Measurements from ENCODE around the gene DENND1A. TPM values are rescaled to one million over a fixed set of nuclear protein-coding genes. Genes with fewer than 3 reads are reported as not detected.

The DENND1A gene
- total RNA-seq, 1 experiment from 2014 or later: 50.1 TPM

DNA sequence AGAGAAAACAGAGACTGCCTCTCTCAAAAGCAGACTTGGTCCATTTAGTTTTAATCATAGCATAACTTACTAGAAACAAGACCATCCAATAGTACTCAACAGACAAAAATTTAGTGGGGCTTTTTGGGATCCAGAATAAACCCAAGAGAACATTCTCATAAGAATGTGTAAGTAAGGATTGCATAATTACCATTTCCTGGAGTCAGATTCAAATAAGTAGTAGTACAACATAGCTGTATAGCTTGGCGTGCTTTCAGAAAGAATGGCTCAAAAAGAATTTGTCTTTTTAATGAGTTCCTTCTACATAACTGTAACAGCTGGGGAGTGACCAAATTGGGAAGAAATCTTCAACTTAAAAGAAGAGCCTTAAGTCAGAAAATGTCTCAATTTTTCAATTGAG, 145.4 kb downstream of the DENND1A start:
- H3K9me2 ChIP-seq (replicated peaks; ENCODE audit: insufficient read depth, low read length): no peaks in the 10 kb centered on the region
- H3K4me1 ChIP-seq (ENCODE audit: low read length): no peaks in the 10 kb centered on the region
- no peak overlapping the region for H3K4me2 ChIP-seq (ENCODE audit: low read depth, low read length, poor library complexity, severe bottlenecking)
- no peak for DNase-seq
- H3K4me3 ChIP-seq (ENCODE audit: low read length): no peak overlapping the region
- H3K9ac ChIP-seq (ENCODE audit: low read length): no peak overlapping the region
- H2AFZ ChIP-seq (ENCODE audit: low read length): no peak overlapping the region
- no peaks in the 10 kb centered on the region for H3K79me2 ChIP-seq (ENCODE audit: low read length)
- H3K36me3 ChIP-seq (ENCODE audit: insufficient read depth, low read length): no peaks in the 10 kb centered on the region
- no peaks in the 10 kb centered on the region for H3K27me3 ChIP-seq (ENCODE audit: low read length)
- peaks cover 35% of the 10 kb centered on the region for H4K20me1 ChIP-seq (ENCODE audit: insufficient read depth, low read depth, low read length)
- H3K9me3 ChIP-seq (ENCODE audit: low read length): no peaks in the 10 kb centered on the region
- no peak overlapping the region for H3K27ac ChIP-seq (ENCODE audit: low read length)

DNA sequence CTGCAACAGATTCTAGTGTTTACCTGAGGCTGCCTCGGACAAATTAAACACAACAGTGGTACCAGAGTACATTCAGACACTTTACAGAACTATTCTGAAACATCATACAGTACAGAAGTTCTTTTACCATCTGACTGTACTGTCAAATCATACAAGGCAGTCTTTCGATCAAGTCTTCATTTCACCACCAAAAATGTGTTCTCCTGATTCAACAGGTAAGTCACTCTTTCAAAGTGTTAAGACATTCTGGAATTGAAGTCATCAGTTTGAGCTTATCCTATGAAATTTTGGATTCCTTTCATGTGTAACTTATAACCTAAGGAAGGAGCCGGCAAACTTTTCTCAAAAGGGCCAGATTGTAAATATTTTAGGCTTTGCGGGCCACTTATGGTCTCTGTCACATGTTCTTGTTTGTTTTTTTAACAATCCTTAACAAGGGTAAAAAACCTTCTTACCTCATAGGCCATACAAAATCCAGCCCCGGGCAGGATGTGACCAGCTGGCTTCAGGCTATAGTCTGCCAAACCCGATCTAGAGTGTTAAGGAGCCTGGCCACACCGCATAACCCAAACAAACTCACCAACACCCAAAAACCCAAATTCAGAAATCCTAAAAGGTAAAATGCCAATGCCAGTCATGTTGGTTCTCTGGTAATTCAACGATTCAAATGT, 151.6 kb downstream of the DENND1A start:
- Histone ChIP-seq H3K9ac (ENCODE audit: low read length) (no peak overlapping the region), H2AFZ (ENCODE audit: low read length) (no peak overlapping the region), H3K9me2 (replicated peaks; ENCODE audit: insufficient read depth, low read length) (no peaks in the 10 kb centered on the region), H3K27me3 (ENCODE audit: low read length) (no peaks in the 10 kb centered on the region), H3K4me2 (ENCODE audit: low read depth, low read length, poor library complexity, severe bottlenecking) (no peak overlapping the region), H3K4me3 (ENCODE audit: low read length) (no peak overlapping the region), H3K27ac (ENCODE audit: low read length) (no peak overlapping the region), H3K4me1 (ENCODE audit: low read length) (peaks cover 16% of the 10 kb centered on the region), H4K20me1 (ENCODE audit: insufficient read depth, low read depth, low read length) (peaks cover 40% of the 10 kb centered on the region), H3K9me3 (ENCODE audit: low read length) (no peaks in the 10 kb centered on the region), H3K36me3 (ENCODE audit: insufficient read depth, low read length) (no peaks in the 10 kb centered on the region), H3K79me2 (ENCODE audit: low read length) (no peaks in the 10 kb centered on the region)
- DNase-seq: no peak

- H3K4me2 ChIP-seq (ENCODE audit: low read depth, low read length, poor library complexity, severe bottlenecking): no peak overlapping the region
- peaks cover 51% of the 10 kb centered on the region for H4K20me1 ChIP-seq (ENCODE audit: insufficient read depth, low read depth, low read length)
- H3K27me3 ChIP-seq (ENCODE audit: low read length): no peaks in the 10 kb centered on the region
- no peaks in the 10 kb centered on the region for H3K9me3 ChIP-seq (ENCODE audit: low read length)
- H3K27ac ChIP-seq (ENCODE audit: low read length): no peak overlapping the region
- peaks cover 16% of the 10 kb centered on the region for H3K4me1 ChIP-seq (ENCODE audit: low read length)
- no peaks in the 10 kb centered on the region for H3K36me3 ChIP-seq (ENCODE audit: insufficient read depth, low read length)
- peak; percentile 10 for DNase-seq
- no peaks in the 10 kb centered on the region for H3K79me2 ChIP-seq (ENCODE audit: low read length)
- no peaks in the 10 kb centered on the region for H3K9me2 ChIP-seq (replicated peaks; ENCODE audit: insufficient read depth, low read length)
- no peak overlapping the region for H2AFZ ChIP-seq (ENCODE audit: low read length)
- no peak overlapping the region for H3K9ac ChIP-seq (ENCODE audit: low read length)
- no peak overlapping the region for H3K4me3 ChIP-seq (ENCODE audit: low read length)
Observed at GRCh38 chr9:123776708-123777537, 153.0 kb downstream of the DENND1A start.

DNA sequence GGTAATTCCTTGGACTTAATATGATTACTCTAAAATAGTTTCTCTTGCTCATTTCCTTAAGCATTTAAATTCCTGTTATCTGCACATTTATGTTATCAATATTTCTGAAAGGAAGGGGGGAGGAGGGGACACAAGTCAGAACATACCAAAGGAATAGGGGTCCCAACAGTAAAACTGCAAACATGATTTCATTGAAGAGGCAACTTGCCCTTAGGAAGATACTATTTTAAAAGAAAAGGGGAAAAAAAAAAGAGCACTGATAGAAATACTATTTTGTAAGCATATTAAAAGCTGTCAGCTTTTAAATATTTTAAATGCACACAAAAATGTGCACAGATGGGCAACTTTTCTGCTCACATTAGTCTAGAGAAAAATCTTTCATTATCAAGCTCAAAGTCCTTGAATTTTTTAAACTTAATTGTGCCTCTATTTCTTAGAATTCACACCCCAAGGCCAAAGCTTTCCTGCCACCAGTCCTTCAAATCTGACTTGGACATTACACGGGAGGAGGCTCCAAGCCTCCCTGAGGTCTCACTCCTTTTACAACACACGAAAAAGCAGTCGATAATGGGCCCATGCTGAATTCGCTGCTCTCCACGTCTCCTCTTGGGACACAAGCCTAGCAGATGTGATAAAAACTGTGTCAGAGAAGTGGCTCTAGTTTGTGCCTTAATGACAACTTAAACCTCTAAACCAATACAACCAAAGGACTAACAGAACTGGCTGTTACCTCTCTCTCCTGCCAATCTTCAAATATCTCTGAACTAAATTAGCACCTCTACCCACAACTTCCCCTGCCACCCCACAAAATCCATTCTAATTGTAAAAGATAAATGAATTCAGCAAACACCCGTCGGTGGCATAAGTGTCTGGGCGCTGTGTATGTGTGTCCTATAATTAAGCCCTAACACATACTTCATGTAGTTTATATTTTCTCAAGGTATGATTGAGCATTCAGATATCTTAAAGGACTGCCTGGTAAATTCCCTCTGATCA, 154.3 kb downstream of the DENND1A start:
- Histone ChIP-seq H3K4me2 (ENCODE audit: low read depth, low read length, poor library complexity, severe bottlenecking) (no peak overlapping the region), H3K9me2 (replicated peaks; ENCODE audit: insufficient read depth, low read length) (no peaks in the 10 kb centered on the region), H3K36me3 (ENCODE audit: insufficient read depth, low read length) (no peaks in the 10 kb centered on the region), H3K4me3 (ENCODE audit: low read length) (no peak overlapping the region), H3K79me2 (ENCODE audit: low read length) (no peaks in the 10 kb centered on the region), H3K27me3 (ENCODE audit: low read length) (no peaks in the 10 kb centered on the region), H2AFZ (ENCODE audit: low read length) (no peak overlapping the region), H3K27ac (ENCODE audit: low read length) (no peak overlapping the region), H4K20me1 (ENCODE audit: insufficient read depth, low read depth, low read length) (peaks cover 53% of the 10 kb centered on the region), H3K9me3 (ENCODE audit: low read length) (no peaks in the 10 kb centered on the region), H3K4me1 (ENCODE audit: low read length) (peaks cover 16% of the 10 kb centered on the region), H3K9ac (ENCODE audit: low read length) (no peak overlapping the region)
- peak; percentile 35 for DNase-seq

DNA sequence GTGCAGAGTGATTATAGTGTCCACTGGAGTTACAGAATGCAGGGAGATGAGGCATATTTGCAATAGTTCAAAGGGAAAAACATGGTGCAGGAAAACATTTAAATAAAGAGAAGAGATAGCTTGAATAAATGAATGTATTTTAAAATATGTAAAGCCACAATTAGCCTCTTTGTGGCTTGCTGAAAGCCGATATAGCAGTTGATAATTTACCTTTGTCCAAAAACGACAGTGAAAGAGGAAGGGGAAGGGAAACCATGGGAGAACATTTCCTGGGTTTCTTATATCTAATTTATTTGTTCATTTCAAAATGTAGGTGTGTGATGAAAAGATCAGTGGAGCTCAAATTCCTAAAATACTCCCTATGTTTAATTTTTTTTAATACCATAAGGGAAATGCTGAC, 156.1 kb downstream of the DENND1A start:
- no peak overlapping the region for H3K27ac ChIP-seq (ENCODE audit: low read length)
- H3K4me3 ChIP-seq (ENCODE audit: low read length): no peak overlapping the region
- H3K79me2 ChIP-seq (ENCODE audit: low read length): no peaks in the 10 kb centered on the region
- no peak overlapping the region for H3K9ac ChIP-seq (ENCODE audit: low read length)
- peak; percentile 31 for DNase-seq
- H3K4me2 ChIP-seq (ENCODE audit: low read depth, low read length, poor library complexity, severe bottlenecking): no peak overlapping the region
- H3K9me2 ChIP-seq (replicated peaks; ENCODE audit: insufficient read depth, low read length): no peaks in the 10 kb centered on the region
- peaks cover 16% of the 10 kb centered on the region for H3K4me1 ChIP-seq (ENCODE audit: low read length)
- H3K27me3 ChIP-seq (ENCODE audit: low read length): no peaks in the 10 kb centered on the region
- no peak overlapping the region for H2AFZ ChIP-seq (ENCODE audit: low read length)
- H3K9me3 ChIP-seq (ENCODE audit: low read length): no peaks in the 10 kb centered on the region
- H3K36me3 ChIP-seq (ENCODE audit: insufficient read depth, low read length): no peaks in the 10 kb centered on the region
- H4K20me1 ChIP-seq (ENCODE audit: insufficient read depth, low read depth, low read length): peaks cover 50% of the 10 kb centered on the region

- Histone ChIP-seq H3K9me3 (ENCODE audit: low read length) (no peaks in the 10 kb centered on the region), H2AFZ (ENCODE audit: low read length) (no peak overlapping the region), H3K9me2 (replicated peaks; ENCODE audit: insufficient read depth, low read length) (no peaks in the 10 kb centered on the region), H3K36me3 (ENCODE audit: insufficient read depth, low read length) (no peaks in the 10 kb centered on the region), H3K4me3 (ENCODE audit: low read length) (no peak overlapping the region), H4K20me1 (ENCODE audit: insufficient read depth, low read depth, low read length) (peaks cover 48% of the 10 kb centered on the region), H3K27ac (ENCODE audit: low read length) (no peak overlapping the region), H3K4me1 (ENCODE audit: low read length) (peaks cover 16% of the 10 kb centered on the region), H3K9ac (ENCODE audit: low read length) (no peak overlapping the region), H3K79me2 (ENCODE audit: low read length) (no peaks in the 10 kb centered on the region), H3K27me3 (ENCODE audit: low read length) (no peaks in the 10 kb centered on the region), H3K4me2 (ENCODE audit: low read depth, low read length, poor library complexity, severe bottlenecking) (no peak overlapping the region)
- DNase-seq: peak; percentile 33
Observed at GRCh38 chr9:123772967-123773366, 157.0 kb downstream of the DENND1A start.

- Histone ChIP-seq H3K79me2 (ENCODE audit: low read length) (no peaks in the 10 kb centered on the region), H3K4me3 (ENCODE audit: low read length) (no peak overlapping the region), H4K20me1 (ENCODE audit: insufficient read depth, low read depth, low read length) (peaks cover 48% of the 10 kb centered on the region), H3K36me3 (ENCODE audit: insufficient read depth, low read length) (no peaks in the 10 kb centered on the region), H3K9me3 (ENCODE audit: low read length) (no peaks in the 10 kb centered on the region), H3K27ac (ENCODE audit: low read length) (no peak overlapping the region), H2AFZ (ENCODE audit: low read length) (no peak overlapping the region), H3K9ac (ENCODE audit: low read length) (no peak overlapping the region), H3K4me1 (ENCODE audit: low read length) (peaks cover 11% of the 10 kb centered on the region), H3K4me2 (ENCODE audit: low read depth, low read length, poor library complexity, severe bottlenecking) (no peak overlapping the region), H3K27me3 (ENCODE audit: low read length) (no peaks in the 10 kb centered on the region), H3K9me2 (replicated peaks; ENCODE audit: insufficient read depth, low read length) (no peaks in the 10 kb centered on the region)
- DNase-seq: peak; percentile 28
Observed at GRCh38 chr9:123772374-123772773, 157.6 kb downstream of the DENND1A start.

DNA sequence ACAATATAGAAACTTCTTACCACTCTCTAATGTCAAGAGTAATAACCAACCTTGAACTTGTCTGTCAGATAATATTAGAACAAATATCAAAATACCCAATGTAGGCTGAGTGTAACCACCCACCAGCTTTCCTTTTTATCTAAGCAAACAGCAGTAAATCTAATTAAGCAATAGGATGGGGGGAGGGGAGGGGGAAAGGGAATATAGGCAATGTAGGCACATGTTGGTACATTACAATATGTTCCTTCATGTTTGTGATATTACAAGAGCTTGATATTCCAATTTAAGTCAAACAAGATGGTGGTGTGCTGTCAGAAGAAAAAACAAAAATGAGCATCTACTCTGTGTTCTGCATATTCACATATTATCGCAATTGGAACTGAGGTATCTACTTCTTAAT, 158.2 kb downstream of the DENND1A start:
- H3K27me3 ChIP-seq (ENCODE audit: low read length): no peaks in the 10 kb centered on the region
- H3K4me1 ChIP-seq (ENCODE audit: low read length): peaks cover 11% of the 10 kb centered on the region
- H3K36me3 ChIP-seq (ENCODE audit: insufficient read depth, low read length): no peaks in the 10 kb centered on the region
- no peak overlapping the region for H2AFZ ChIP-seq (ENCODE audit: low read length)
- no peak overlapping the region for H3K4me2 ChIP-seq (ENCODE audit: low read depth, low read length, poor library complexity, severe bottlenecking)
- H3K4me3 ChIP-seq (ENCODE audit: low read length): no peak overlapping the region
- no peaks in the 10 kb centered on the region for H3K79me2 ChIP-seq (ENCODE audit: low read length)
- no peaks in the 10 kb centered on the region for H3K9me2 ChIP-seq (replicated peaks; ENCODE audit: insufficient read depth, low read length)
- H3K27ac ChIP-seq (ENCODE audit: low read length): no peak overlapping the region
- no peaks in the 10 kb centered on the region for H3K9me3 ChIP-seq (ENCODE audit: low read length)
- peaks cover 44% of the 10 kb centered on the region for H4K20me1 ChIP-seq (ENCODE audit: insufficient read depth, low read depth, low read length)
- DNase-seq: no peak
- no peak overlapping the region for H3K9ac ChIP-seq (ENCODE audit: low read length)

All from Karpas-422 (cell line).